Amygdala (tissue), 56 donors: ENCODE data around the gene MAP1LC3A.

Experiments used
- DNase-seq, 56 donors: peaks; one replicate each; lab custom pipeline; 2025; lab: John Stamatoyannopoulos, UW

MAP1LC3A gene

GRCh38 chr20:34546751-34547181 lies 11.8 kb upstream of the MAP1LC3A start:
- no peak for DNase-seq

- DNase-seq = no peak
Measured at GRCh38 chr20:34547844-34548613, 10.5 kb upstream of the MAP1LC3A start.

- no peak for DNase-seq
Measured at GRCh38 chr20:34549291-34549928, 9.1 kb upstream of the MAP1LC3A start.

GRCh38 chr20:34549929-34550305 lies 8.6 kb upstream of the MAP1LC3A start:
- DNase-seq = no peak

DNA sequence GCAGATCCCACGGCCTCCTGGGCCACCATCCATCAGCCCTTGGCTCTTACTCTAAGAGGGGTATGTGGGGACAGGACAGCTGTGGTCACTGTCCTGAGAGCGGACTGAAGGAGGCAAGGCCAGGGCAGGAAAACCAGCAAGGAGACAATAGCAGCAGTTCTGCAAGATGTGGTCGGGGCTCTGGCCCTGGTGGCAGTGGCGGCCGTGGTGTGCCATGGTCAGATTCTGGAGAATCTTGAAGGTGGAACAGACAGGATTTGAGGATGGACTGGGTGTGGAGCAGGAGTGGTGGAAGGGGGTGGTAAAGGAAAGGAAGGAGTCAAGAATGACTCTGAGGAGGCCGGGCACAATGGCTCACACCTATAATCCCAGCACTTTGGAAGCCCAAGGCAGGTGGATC lies 5.9 kb upstream of the MAP1LC3A start:
- DNase-seq = no peak

DNA sequence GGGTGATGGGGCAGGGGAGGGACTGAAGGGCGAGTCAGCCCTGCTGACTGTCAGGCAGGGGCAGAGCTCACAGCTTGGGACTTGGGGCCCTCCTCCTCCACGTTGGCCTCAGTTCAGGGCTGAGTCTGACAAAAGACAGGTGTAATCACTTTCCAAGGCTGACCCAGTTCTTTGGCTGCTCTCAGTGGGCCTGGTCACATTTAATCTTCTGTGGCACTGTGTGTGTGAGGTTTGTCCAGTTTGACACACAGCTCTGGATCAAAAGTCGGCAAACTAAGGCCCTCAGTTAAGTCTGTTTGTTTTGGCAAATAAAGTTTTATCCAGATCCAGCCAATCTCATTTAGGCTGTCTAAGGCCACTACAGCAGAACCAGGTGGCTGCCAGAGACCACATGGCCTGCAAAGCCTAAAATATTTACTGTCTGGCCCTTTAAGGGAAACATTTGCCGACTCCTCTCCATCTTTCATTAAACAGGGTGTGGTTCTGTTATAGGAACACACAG lies 5.1 kb upstream of the MAP1LC3A start:
- DNase-seq = no peak

- peak in 1 of 56 donors; percentile 34 for DNase-seq
Measured at GRCh38 chr20:34557936-34558319, 590 bp upstream of the MAP1LC3A start.

- DNase-seq = peak in 22 of 56 donors; percentile 25 to 56 (median 45)
Measured at GRCh38 chr20:34559311-34560140, 1.0 kb downstream of the MAP1LC3A start.

DNA sequence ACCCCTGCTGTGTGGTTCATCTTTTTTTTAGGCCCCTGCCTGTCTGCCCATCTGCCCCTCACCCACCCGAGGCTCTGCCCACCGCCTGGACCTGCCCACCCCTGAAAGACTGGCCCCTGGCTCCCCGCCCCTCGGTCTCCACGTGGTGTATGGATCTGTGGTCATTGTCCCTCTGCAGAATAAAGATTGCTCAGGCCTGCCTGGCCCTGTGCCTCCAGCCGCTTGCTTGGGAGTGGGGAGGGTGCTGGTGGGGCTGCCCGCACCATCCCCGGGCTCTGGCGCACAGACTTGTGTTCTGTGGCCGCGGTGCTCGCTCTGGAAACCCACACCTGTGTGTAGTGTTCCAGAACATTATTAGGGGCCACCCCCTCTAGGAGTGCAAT lies 1.6 kb downstream of the MAP1LC3A start:
- peak in 45 of 56 donors; percentile 22 to 80 (median 54) for DNase-seq

DNA sequence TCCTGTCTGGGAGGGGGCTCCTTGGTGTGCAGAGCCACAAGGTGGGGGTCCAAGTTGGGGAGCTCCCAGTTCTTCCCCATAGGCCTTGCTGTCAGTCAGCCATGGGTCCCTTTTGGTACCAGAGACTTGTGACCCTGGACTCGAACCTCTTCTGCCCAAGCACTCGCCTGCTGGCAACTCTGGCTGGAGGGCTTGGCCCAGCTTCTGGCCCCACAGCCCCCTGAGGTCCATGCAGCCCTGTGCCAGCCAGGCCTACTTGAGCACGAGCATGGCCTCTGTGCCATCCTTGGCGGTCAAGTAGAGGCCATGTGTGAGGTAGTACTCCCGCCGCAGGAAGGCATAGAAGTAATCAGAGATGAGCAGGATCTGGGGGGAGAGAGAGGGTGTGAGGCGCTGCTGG lies 2.1 kb downstream of the MAP1LC3A start:
- DNase-seq = peak in 1 of 56 donors; percentile 33

- no peak for DNase-seq
Measured at GRCh38 chr20:34561661-34562060, 3.1 kb downstream of the MAP1LC3A start.

DNA sequence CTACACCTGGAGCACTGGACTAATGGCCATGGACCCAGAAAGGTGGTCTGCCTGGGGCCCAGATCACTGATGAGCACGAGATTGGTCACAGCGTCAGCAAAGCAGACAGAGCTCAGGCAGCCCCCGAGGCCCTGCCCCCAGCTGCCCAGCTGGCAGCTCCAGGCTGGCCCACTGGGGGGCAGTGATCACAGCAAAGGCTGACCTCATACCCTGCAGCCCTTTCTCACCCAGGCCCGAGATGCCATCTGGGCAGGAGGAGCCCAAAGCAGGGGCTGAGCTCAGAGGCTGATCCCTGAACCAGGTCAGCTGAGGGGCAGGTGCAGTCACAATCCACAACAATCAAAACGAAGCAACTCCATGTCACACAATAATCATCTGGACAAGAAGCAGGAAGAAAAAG lies 4.1 kb downstream of the MAP1LC3A start:
- peak in 17 of 56 donors; percentile 11 to 47 (median 18) for DNase-seq

DNA sequence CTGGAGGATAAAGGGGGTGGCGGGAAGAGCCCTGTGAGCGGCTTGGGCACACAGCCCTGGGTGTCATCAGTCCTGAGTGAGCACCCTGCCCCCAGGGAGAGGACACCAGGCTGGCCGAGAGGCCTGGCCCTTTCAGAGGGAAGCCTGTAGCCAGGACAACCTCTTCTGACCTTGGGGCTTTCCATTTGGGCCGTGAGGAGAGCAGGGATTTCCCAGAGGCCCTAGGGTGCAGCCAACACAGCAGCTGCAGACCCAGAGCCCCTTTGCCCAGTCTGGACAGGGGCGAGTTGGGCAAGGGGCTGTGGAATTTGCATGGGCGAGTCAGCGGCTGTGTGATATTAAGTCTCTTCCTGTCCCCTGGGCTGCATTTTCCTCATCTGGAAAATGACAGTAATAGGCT lies 6.3 kb downstream of the MAP1LC3A start:
- DNase-seq = no peak

DNA sequence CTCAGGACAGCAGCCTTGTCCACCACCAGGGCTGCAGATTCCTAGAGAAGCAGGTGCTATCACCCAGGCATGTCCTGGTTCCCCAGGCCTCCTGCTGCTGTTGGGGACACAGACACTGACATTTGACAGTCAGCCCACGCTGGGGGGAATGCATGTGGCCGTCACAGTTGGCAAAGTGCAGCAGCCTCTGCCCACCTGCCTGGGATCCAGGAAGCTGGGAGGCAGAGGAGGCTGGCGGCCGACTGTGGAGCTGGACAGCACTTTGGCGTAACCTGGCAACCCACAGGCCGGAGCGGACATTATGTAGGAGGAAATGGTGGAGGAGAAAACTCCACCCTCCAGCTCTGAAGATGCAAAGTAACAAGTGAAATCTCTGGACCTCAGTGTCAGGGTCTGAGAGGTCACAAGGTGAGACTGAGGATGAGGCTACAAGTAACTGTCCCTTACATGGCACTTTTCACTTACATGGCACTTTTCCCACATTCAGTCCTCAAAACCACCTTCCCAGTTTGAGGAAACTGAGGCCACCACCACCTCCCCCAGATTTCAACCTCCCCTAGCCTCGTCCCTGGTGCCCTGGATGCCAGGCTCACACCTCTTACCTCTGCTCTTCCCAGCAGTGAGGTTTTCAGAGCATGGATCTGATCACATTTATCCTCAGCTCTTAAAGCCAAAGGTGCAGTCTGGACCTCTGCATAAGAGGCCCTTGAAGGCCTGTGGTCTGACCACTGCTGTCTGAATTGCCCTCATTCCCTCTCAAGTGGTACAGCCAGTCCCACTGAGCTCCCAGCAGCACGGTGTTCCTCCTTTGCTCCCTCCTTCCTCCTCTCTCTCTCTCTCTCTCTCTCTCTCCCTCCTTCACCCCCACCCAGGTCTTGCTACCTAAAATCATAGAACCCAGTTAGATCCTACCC lies 8.7 kb downstream of the MAP1LC3A start:
- no peak for DNase-seq

GRCh38 chr20:34567892-34568865 lies 9.7 kb downstream of the MAP1LC3A start:
- no peak for DNase-seq

DNA sequence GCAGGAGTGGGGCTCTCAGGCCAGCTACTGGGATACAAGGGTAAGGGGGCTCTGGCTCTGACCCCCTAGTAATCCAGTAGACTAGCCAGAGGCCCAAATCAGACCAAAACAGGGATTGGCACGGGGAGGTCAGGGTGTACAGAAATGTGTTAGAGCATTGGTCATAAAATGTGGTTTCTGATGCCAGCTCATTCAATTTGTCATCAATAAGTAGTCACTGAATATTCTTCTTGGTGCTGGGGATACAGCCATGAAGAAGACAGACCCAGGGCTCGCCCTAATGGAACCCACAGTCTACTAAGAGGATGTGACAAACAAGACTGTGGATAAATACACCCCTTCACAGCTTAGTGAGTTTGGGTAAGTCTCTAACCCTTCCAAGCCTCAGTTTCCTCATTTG lies 11.1 kb downstream of the MAP1LC3A start:
- DNase-seq = no peak

- no peak for DNase-seq
Measured at GRCh38 chr20:34570859-34571306, 12.4 kb downstream of the MAP1LC3A start.

DNA sequence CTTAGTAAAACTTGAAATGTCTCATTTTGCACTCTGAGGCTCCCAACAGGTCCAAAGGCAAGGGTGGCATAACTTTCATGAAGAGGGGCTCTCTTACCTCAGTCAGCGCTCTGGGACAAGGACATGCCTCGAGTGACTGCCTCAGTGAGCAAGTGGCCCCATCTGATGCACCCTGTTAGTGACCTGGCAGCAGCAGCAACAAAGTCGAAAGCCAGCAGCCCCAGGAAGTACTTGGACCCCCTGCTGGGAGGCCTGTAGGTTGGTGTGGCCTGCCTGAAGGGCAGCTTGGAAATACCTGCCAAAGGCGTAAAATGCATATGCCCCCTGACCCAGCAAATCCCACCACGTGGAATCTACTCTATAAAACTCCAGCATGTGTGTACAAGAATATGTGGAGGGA lies 13.2 kb downstream of the MAP1LC3A start:
- DNase-seq = no peak
